HEK293T (cell line): ENCODE results near the gene ACTR3.
"Not testable (repeated sequence)": the region's sequence is repeated elsewhere in the genome, so short reads cannot be mapped to it uniquely, and the experiment has no call there.

Experiments used
- CTCF ChIA-PET: fragments of 350-600 bp; formaldehyde crosslinking; extraction: SDS; loops from one replicate; lab custom pipeline; 2021; ENCODE audit warnings: antibody characterized with exemption, inconsistent platforms; lab: Yijun Ruan, JAX
- POLR2A ChIA-PET: fragments of 350-600 bp; formaldehyde crosslinking; extraction: SDS; loops from one replicate; lab custom pipeline; 2020; ENCODE audit warnings: antibody characterized with exemption, inconsistent platforms; lab: Yijun Ruan, JAX
- DNase-seq: peaks from one replicate; pipeline ENCODE4 v3.0.0; 2012; ENCODE audit warnings: mixed read lengths; ENCODE audit errors: extremely low spot score
- ARNT ChIP-seq: fragments of 450-650 bp; IDR thresholded peaks from 2 replicates; pipeline ENCODE4 v1.6.1; 2017; ENCODE audit warnings: mild to moderate bottlenecking
- BHLHE40 ChIP-seq: fragments of 450-650 bp; IDR thresholded peaks from 2 replicates; pipeline ENCODE4 v1.6.1; 2016; ENCODE audit warnings: mild to moderate bottlenecking, moderate library complexity, borderline replicate concordance
- CTBP1 ChIP-seq: fragments of 450-650 bp; IDR thresholded peaks from 2 replicates; pipeline ENCODE4 v1.6.1; 2016; ENCODE audit warnings: borderline replicate concordance
- ELF4 ChIP-seq: fragments of 450-650 bp; IDR thresholded peaks from 2 replicates; pipeline ENCODE4 v1.6.1; 2017; ENCODE audit warnings: antibody characterized with exemption
- FOXA1 ChIP-seq: fragments of 450-650 bp; IDR thresholded peaks from 2 replicates; pipeline ENCODE4 v1.6.1; 2016; ENCODE audit warnings: mild to moderate bottlenecking
- FOXK2 ChIP-seq: fragments of 450-650 bp; IDR thresholded peaks from 2 replicates; pipeline ENCODE4 v1.6.1; 2016; ENCODE audit warnings: mild to moderate bottlenecking
- FOXM1 ChIP-seq: fragments of 450-650 bp; IDR thresholded peaks from 2 replicates; pipeline ENCODE4 v1.6.1; 2017; ENCODE audit warnings: mild to moderate bottlenecking, borderline replicate concordance
- HDGF ChIP-seq: fragments of 450-650 bp; IDR thresholded peaks from 2 replicates; pipeline ENCODE4 v1.6.1; 2017; ENCODE audit warnings: antibody characterized with exemption, borderline replicate concordance
- L3MBTL2 ChIP-seq: fragments of 450-650 bp; conservative IDR thresholded peaks from 2 replicates; pipeline ENCODE4 v1.6.1; 2016; ENCODE audit warnings: mild to moderate bottlenecking
- LEF1 ChIP-seq: fragments of 450-650 bp; IDR thresholded peaks from 2 replicates; pipeline ENCODE4 v1.6.1; 2017; ENCODE audit warnings: mild to moderate bottlenecking, borderline replicate concordance
- NFRKB ChIP-seq: fragments of 450-650 bp; IDR thresholded peaks from 2 replicates; pipeline ENCODE4 v1.6.1; 2016; ENCODE audit warnings: mild to moderate bottlenecking, moderate library complexity
- SP1 ChIP-seq: fragments of 450-650 bp; IDR thresholded peaks from 2 replicates; pipeline ENCODE4 v1.6.1; 2017
- SUZ12 ChIP-seq: fragments of 450-650 bp; IDR thresholded peaks from 2 replicates; pipeline ENCODE4 v1.6.1; 2016; ENCODE audit warnings: mild to moderate bottlenecking
- TARDBP ChIP-seq: fragments of 450-650 bp; IDR thresholded peaks from 2 replicates; pipeline ENCODE4 v1.6.1; 2016
- ZNF384 ChIP-seq: fragments of 450-650 bp; IDR thresholded peaks from 2 replicates; pipeline ENCODE4 v1.6.1; 2016
- TF ChIP-seq, protein P1 (sequence below): fragments of 450-650 bp; IDR thresholded peaks from 2 replicates; pipeline ENCODE4 v1.6.1; 2016

The ACTR3 gene

DNA sequence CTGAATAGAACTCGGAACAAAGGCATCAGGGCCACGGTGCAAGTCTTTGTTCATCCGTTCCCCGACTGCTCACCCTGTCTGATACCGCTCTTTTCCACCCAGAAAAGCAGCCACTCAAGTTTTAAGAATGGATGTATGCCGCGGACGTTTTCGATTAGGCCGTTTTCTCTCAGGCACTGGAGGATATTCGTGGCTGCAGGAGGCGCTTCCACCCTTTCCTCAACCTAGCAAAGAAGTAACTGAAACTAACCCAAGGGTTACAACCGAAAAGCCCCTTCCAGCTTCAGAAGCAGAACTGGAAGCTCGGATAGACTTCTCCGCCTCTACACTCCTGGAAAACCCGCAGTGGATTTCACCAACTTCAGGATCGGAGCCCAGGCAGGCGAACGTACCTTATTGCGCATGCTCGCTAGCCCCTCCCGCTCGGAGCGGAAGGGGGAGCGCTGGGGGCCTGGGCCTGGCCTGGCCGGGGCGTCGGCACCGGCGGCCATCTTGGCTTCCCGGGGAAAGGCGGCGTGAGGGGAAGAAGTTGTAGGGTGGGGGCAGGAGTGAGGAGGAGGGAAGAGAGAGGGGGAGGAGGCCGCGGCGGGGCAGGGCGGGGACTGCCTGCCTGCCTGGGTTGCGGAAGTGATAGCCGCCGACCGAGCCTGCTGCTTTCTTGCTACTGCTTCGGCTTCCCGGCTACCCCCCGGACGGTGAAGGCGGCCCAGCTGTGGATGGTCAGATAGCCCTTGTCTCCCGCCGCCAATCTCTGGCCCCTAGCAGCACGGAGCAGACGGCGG is at the start of gene ACTR3:
ACTR3 (plus strand) TSS at position 619 of the 782 bp plus-strand sequence. CDS start 191 bp downstream, outside the sequence.
- ChIA-PET CTCF (interaction anchor here (1.0 kb wide), 1 partner anchor 11 kb away, joined by 3 read pairs; no protein-coding TSS in a partner anchor), POLR2A (interaction anchor here (0.6 to 2.9 kb wide), 11 partner anchors 11 to 144 kb away, joined by 3 to 29 read pairs (median 4); partner anchors contain the start of gene SLC35F5)
- 0 out of 2 replicates have a peak, but pooled peaks have one; percentile 56 for TF ChIP-seq HDGF
- TF ChIP-seq, protein P1, sequence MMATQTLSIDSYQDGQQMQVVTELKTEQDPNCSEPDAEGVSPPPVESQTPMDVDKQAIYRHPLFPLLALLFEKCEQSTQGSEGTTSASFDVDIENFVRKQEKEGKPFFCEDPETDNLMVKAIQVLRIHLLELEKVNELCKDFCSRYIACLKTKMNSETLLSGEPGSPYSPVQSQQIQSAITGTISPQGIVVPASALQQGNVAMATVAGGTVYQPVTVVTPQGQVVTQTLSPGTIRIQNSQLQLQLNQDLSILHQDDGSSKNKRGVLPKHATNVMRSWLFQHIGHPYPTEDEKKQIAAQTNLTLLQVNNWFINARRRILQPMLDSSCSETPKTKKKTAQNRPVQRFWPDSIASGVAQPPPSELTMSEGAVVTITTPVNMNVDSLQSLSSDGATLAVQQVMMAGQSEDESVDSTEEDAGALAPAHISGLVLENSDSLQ: no peak
- peak; percentile 34 for TF ChIP-seq ELF4
- no peak for TF ChIP-seq SUZ12
- TF ChIP-seq CTBP1: no peak; the same call in 1 of the 2 replicates
- no peak for TF ChIP-seq FOXK2
- TF ChIP-seq FOXM1: peak; percentile 90
- no peak for TF ChIP-seq ARNT
- TF ChIP-seq L3MBTL2: peak; percentile 45; the same call in 1 of the 2 replicates
- peak; percentile 54; the same call in 1 of the 2 replicates for TF ChIP-seq NFRKB
- no peak for TF ChIP-seq LEF1
- no peak for TF ChIP-seq SP1
- peak; percentile 94 for DNase-seq

DNA sequence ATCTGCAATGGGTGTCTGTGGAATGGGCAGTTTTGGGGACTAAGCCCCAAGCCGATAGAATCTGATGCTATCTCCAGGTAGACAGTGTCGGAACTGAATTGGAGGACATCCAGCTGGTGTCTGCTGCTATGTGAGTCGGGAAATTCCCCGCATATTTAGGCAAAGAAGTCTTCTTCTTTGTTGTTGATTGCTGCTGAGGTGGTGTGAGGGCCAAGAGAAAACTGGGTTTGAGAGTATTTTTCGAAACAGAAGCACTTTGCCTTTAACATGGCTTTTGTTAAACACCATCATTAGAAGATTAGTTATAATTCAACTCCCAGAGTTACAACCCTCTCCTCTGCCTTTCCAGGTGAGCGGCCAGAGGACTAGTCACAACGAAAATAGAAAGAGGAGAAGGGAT is 49.4 kb upstream of the ACTR3 start:
- ChIA-PET CTCF (no interaction called here), POLR2A (no interaction called here)
- TF ChIP-seq FOXK2 (no peak), NFRKB (no peak), FOXM1 (no peak), ARNT (no peak), ZNF384 (no peak), LEF1 (no peak), L3MBTL2 (no peak), HDGF (no peak), BHLHE40 (no peak), ELF4 (no peak), SUZ12 (no peak), SP1 (no peak), TARDBP (no peak), FOXA1 (no peak), CTBP1 (no peak)
- TF ChIP-seq, protein P1: no peak
- DNase-seq: no peak

DNA sequence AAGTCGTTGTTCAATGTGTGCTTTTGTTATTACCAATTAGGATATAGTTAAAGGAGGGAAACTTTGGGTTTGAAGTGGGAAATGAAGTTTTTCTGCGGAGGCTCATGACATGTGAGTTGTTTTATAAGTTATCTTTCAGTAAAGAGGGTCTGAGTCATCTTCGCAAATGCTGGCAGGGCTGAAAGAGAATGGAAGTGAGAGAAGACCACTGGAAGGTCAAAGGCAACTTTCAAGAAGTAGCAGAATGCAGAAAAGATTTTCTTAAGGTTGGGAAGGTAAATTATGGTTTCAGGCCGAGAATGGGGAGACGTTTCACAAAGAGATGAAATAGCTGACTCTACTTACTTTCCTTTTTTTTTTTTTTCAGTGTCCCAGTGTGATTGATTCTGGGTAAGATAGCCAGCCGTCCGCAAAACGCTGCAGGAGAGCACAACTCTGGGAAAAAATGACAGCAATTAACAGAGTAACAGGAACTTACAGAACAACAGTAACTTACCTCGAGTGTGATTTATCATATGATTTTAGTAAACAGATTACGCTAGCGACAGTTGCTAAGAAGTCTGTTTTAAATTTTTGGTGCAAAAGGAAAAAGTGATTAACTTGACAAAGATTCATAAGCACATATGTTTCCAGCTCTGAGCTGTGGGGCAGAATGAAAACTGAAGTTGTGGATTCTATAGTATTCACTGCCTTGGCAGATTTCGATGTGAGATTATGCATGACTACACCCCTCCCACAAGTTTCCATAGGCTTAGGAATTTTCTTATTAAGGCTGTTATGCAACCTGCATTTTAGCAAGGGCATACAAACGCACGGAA is 46.8 kb upstream of the ACTR3 start:
- TF ChIP-seq TARDBP: no peak
- TF ChIP-seq SP1: no peak
- TF ChIP-seq L3MBTL2: no peak
- TF ChIP-seq ARNT: no peak
- no peak for TF ChIP-seq FOXM1
- TF ChIP-seq ZNF384: no peak
- TF ChIP-seq, protein P1: no peak
- TF ChIP-seq ELF4: no peak
- TF ChIP-seq BHLHE40: no peak
- no peak for TF ChIP-seq FOXK2
- TF ChIP-seq NFRKB: no peak
- TF ChIP-seq SUZ12: no peak
- TF ChIP-seq FOXA1: no peak
- TF ChIP-seq LEF1: no peak
- no peak for TF ChIP-seq HDGF
- TF ChIP-seq CTBP1: no peak
- DNase-seq: no peak
- CTCF ChIA-PET: no interaction called here
- POLR2A ChIA-PET: no interaction called here

DNA sequence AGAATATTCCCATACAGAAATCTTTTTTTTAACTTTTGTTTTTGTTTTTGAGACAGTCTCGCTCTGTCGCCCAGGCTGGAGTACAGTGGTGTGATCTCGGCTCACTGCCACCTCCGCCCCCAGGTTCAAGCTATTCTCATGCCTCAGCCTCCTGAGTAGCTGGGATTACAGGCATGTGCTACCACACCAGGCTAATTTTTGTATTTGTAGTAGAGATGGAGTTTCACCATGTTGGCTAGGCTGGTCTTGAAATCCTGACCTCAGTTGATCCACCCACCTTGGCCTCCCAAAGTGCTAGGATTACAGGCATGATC is 46.2 kb upstream of the ACTR3 start:
- POLR2A ChIA-PET, DNase-seq, CTCF ChIA-PET: not testable (repeated sequence)

DNA sequence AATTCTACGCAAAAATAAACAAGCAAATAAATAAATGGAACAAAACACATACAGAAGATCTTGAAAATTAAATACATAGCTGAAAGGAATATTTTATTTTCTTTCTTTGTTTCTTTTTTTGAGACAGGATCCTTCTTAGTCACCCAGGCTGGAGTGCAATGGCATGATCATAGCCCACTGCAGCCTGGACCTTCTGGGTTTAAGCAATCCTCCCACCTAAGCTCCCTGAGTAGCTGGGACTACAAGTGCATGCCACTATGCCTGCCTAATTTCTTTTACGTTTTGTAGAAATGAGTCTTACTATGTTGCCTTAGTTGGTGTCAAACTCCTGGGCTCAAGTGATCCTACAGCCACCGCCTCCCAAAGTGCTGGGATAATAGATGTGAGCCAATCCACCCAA is 44.6 kb upstream of the ACTR3 start:
- no peak for DNase-seq
- TF ChIP-seq SP1 (no peak), L3MBTL2 (no peak)
- ChIA-PET CTCF (no interaction called here), POLR2A (no interaction called here)

DNA sequence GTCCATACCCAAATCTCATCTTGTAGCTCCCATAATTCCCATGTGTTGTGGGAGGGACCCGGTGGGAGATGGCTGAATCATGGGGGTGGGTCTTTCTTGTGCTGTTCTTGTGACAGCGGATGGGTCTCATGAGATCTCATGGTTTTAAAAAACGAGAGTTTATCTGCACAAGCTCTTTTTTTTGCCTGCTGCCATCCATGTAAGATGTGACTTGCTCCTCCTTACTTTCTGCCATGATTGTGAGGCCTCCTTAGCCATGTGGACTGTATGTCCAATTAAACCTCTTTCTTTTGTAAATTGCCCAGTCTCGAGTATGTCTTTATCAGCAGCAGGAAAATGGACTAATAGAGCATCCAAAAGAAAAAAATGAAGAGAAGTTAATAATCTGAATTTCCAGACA is 44.1 kb upstream of the ACTR3 start:
- DNase-seq, POLR2A ChIA-PET, CTCF ChIA-PET: not testable (repeated sequence)
